HG02798 (cell line): ENCODE results near the gene HOXC10.

ENCODE experiments used
- ATAC-seq: cut with Tn5 transposase; IDR thresholded peaks from one replicate; pipeline ENCODE4 v1.9.1; 2021; ENCODE audit warnings: mild to moderate bottlenecking; ENCODE audit not compliant: unreplicated experiment, poor library complexity

Gene HOXC10

DNA sequence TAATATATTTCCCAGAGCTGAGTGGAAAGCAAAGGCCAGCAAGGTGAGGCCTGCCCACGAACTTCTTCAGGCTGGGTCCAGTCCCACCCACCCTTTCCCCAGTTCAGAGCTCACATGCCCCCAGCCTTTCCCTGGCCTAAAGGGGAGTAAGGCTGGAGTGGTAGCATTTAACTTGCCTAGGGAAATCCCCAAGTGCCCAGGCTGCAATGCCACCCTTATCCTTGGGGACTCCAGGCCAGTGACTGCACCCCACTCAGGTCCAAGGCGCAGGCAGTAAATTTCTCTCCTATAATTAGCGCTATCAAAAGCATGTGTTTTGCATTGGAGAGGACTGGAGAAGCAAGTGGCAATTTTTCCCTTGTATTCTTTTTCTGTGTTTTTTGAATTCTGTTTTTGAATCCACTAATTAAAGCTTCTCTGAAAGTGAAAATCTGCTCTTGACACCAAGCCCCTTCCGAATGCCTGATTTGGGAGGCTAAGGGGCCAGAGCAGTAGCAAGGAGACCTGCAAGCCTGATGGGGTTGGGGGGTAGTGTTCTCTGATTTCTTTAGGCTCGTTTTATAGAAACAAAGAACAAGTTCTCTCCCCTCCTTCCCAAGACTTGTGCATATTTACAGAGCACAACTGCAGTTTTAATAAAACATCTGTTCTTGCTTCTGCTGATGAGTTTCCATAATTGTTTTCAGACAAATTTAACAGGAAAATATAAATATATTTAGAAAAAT is 39.8 kb downstream of the HOXC10 start:
- no peak for ATAC-seq

DNA sequence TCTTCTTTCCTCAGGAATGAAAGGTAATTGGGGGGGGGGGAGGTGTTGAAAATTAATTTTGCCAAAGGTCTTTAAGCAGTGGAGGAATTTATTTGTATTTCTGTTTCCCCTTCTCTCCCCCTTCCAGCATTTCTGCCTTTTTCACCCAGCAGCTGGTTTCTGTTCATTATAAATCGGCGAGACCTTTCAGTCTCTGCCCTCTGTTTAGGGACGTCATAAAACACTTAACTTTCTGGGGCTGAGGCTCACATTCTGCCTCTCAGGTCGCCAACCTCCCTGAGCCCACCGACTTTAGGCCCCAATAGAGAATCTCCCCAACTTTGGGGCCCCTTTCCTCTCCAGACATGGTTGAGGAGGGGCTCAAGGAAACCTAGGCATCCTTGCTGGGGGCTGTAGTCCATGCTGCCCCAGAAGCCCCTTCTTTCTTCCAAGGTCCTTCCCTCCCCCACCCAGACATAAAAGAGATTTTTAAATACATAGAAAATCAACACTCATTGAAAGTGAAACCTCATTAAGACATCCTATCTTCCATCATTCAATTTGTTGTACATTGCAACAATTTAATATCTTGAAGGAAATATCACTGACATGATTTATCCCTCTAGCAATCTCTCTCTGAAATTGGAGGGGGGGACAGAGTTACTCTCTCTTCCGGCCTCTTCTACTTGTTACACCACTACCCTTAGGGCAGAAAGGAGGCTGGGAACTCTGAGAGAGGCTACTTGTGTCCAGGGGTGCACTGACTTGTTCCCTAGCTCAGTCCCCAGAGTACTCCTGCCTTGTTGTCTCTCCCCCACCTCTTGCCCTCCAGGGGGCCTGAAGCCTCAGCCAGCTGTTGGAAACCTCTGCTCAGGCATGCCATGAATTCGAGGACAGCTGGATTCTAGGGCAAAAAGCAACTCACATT is 40.8 kb downstream of the HOXC10 start:
- no peak for ATAC-seq

DNA sequence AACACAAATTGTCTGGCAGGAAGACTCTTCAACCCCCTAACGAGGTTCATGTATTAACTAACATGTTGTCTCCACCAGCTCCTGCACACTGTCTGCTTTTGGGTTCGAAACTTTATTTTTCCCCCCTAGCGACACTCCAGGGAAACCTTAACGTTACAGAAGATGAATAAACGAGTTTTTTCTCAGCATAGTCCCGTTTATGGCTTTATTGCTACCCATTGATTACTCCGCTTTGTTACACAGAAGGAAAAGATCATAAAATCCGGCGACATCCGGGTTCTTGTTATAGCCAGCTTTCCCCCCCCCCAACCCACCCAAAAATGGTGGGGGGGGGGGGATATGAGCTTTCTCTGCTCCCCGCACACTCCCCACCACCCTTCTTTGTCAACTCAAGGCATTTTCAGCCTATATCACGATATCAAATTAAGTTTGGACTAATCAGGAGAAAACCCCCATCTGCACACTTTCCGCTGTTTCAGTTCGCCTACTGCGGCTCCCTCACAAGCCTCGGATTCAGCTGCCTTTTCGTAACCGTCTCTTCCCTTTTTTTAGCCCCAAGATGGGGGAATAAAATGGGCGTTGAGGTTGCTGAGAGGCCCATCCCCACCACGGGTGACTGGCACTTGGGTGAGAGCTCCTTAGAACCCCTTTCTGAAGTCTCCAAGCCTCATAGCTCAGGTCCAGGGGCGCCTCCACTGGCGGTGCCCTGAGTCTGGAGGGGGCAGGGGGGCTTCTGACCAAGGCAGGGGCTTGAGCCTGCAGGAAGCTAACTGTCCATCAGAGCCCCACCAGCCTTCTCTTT is 41.9 kb downstream of the HOXC10 start:
- ATAC-seq: no peak

DNA sequence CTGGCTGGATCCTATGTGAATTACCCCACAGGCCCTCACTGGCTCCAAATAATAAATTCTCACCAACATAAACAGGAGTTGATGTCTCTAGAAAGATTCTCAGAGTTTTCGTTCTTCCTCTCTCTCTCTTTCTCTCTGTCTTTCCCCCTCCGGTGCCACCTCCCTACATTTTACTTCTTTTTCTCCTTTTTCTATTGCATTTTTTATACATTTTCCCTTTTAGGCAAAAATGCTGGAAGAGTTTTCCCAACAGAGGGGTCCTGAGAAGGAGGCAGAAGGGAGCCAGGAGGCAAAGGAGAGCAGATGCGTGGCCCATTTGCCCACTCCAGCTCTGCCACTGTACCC is 42.5 kb downstream of the HOXC10 start:
- no peak for ATAC-seq

DNA sequence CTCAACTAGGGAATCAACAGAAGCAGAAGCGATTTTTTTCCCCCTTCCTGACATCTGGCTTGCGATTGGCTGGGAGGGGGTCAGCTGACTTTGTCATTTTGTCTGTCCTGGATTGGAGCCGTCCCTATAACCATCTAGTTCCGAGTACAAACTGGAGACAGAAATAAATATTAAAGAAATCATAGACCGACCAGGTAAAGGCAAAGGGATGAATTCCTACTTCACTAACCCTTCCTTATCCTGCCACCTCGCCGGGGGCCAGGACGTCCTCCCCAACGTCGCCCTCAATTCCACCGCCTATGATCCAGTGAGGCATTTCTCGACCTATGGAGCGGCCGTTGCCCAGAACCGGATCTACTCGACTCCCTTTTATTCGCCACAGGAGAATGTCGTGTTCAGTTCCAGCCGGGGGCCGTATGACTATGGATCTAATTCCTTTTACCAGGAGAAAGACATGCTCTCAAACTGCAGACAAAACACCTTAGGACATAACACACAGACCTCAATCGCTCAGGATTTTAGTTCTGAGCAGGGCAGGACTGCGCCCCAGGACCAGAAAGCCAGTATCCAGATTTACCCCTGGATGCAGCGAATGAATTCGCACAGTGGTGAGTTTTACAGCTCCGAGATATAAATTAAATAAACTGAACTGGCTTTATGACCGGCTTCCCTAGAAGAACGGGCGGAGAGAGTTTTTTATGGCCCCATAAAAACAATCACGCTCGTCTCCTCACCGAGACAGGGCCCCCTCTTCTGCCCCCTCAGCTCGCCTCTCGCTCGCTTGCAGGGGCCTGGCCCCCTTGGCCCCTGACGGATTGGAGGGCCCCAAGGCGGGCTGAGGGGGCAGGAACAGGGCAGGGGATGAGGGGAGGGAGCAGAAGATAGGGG is 43.6 kb downstream of the HOXC10 start, which contains the start of gene HOXC6:
Gene HOXC6, plus strand, starts transcription at position 127 of the 888 bp plus-strand sequence. Its CDS starts 82 bp downstream, at position 209.
- ATAC-seq: no peak

DNA sequence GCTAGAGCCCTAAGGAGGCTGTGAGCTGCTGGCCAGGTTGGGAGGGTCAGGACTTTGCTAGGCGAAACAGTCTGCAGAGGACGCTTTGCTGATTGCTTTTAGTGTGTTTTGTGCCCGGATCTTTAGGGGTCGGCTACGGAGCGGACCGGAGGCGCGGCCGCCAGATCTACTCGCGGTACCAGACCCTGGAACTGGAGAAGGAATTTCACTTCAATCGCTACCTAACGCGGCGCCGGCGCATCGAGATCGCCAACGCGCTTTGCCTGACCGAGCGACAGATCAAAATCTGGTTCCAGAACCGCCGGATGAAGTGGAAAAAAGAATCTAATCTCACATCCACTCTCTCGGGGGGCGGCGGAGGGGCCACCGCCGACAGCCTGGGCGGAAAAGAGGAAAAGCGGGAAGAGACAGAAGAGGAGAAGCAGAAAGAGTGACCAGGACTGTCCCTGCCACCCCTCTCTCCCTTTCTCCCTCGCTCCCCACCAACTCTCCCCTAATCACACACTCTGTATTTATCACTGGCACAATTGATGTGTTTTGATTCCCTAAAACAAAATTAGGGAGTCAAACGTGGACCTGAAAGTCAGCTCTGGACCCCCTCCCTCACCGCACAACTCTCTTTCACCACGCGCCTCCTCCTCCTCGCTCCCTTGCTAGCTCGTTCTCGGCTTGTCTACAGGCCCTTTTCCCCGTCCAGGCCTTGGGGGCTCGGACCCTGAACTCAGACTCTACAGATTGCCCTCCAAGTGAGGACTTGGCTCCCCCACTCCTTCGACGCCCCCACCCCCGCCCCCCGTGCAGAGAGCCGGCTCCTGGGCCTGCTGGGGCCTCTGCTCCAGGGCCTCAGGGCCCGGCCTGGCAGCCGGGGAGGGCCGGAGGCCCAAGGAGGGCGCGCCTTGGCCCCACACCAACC is 44.8 kb downstream of the HOXC10 start:
- no peak for ATAC-seq

DNA sequence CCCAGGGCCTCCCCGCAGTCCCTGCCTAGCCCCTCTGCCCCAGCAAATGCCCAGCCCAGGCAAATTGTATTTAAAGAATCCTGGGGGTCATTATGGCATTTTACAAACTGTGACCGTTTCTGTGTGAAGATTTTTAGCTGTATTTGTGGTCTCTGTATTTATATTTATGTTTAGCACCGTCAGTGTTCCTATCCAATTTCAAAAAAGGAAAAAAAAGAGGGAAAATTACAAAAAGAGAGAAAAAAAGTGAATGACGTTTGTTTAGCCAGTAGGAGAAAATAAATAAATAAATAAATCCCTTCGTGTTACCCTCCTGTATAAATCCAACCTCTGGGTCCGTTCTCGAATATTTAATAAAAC is 45.5 kb downstream of the HOXC10 start:
- no peak for ATAC-seq

DNA sequence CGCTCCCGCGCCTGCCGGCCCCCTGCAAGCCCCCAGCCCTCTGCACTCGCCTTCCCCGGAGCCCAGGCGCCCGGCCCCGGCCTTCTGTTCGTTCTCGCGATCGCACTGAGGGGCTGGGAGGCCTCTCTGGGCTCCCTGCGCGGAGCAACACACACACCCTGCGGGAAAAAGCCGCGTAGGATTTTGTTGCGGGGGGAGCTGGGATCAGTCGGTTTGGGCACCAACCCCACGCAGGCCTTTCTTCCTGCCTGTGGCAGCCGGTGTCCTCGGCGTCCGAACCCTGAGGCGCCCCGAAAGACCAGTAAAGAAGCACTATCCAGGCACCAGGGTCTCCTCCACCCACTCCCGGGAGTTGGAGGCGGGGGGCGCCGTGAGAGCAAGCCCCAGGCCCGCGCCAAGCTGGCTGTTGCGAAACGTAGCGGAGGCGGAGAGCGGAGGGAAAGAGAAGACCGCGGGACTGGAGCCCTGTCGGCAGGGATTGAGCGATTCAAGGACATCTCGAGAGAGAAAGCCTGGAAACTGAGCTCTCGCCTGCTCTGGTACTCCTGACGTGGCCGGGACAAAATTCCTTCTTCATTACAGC is 46.0 kb downstream of the HOXC10 start:
- ATAC-seq: no peak

DNA sequence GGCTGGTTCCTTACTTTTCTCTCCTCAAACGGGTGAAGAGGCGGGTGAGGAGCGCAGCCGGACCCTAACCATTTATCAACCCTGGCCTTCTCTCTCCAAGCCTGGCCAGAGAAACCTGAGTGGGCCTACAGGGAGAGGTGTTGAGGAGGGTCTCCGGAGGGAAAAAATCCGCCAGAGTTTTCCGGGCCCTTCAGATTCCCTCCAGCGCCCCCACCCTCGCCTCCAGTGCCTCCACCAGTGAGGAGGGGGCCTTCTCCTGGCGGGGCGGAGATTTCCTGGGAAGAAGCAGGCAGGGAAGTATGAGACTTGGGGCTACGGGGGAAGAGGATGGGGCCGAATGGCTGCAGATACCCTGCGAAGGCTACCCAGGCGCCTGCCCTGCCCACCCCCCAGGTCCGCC is 46.5 kb downstream of the HOXC10 start:
- ATAC-seq: no peak

DNA sequence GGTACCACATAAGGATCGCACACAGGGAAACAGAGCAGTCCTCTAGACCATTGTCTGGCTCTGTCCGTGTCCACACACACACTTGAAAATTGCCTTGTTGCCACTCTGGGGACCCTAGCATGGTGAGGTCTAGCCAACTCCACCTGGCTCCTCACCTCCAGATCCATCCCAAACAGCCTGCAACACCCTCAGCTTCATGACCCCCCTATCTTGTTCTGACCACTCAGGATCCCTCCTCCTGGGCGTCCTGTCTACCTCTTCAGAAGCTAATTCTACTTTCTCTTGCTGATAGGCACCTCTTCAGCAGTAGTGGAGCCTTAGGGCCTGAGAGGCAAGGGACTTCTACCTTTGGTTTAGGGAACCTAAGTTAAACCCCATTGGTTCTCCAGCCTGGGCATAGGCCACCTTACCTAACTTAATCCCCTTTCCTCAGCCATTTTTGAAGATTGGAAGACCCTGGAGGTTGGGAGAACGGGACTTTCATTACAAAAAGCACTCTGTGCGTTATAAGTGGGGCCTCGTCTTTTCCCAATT is 47.2 kb downstream of the HOXC10 start:
- no peak for ATAC-seq

DNA sequence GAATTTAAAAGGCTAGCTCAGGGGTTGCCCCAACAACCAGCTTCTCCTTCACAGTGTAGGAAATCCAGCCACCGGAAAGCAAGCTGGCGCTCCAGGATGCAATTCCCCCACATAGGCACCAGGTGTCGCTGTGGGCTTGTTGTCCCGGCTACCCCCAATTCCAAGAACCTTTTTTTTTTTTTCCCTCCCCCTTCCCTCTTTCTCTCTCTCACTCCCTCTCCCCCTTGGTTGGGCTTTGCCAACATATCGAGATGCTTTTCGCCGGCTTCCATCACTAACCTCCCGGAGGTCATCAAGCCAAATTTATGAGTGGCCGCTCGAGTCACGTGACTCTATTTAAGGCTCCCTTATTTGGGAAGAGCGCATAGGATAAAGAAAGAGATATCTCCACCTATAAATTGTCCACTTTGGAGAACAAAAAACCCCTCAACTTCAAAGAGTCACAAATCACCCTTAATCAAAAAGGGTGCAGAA is 47.7 kb downstream of the HOXC10 start, which contains the start of gene HOXC5:
Gene HOXC5, plus strand, starts transcription at position 424 of the 474 bp plus-strand sequence. CDS start 73 bp downstream, outside the sequence.
- ATAC-seq: no peak

DNA sequence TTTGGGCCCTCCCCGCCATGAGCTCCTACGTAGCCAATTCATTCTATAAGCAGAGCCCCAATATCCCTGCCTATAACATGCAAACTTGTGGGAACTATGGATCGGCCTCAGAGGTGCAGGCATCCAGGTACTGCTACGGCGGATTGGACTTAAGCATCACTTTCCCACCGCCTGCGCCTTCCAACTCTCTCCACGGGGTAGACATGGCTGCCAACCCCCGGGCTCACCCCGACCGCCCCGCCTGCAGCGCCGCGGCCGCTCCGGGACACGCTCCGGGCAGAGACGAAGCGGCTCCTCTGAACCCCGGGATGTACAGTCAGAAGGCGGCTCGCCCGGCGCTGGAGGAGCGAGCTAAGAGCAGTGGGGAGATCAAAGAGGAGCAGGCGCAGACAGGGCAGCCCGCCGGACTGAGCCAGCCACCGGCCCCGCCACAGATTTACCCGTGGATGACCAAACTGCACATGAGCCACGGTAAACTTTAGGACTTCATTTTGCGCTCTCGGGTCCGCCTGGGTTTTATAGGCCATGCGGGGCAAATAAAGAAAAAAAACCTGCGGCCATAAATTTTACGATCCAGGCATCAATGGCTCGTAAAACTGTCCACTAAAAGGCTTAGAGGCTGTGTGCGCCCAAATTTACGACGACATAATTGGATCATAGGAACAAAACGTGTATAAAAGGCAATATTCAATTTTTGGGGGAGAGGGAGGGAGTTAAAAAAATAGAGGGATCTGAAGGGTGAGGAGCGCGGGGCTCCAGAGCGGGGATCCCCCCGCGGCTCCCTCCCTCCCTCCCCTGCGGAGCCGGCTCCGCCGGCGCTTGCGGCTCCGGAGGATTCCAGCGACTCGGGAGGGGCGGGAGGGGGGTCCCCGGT is 48.4 kb downstream of the HOXC10 start:
- ATAC-seq: no peak

DNA sequence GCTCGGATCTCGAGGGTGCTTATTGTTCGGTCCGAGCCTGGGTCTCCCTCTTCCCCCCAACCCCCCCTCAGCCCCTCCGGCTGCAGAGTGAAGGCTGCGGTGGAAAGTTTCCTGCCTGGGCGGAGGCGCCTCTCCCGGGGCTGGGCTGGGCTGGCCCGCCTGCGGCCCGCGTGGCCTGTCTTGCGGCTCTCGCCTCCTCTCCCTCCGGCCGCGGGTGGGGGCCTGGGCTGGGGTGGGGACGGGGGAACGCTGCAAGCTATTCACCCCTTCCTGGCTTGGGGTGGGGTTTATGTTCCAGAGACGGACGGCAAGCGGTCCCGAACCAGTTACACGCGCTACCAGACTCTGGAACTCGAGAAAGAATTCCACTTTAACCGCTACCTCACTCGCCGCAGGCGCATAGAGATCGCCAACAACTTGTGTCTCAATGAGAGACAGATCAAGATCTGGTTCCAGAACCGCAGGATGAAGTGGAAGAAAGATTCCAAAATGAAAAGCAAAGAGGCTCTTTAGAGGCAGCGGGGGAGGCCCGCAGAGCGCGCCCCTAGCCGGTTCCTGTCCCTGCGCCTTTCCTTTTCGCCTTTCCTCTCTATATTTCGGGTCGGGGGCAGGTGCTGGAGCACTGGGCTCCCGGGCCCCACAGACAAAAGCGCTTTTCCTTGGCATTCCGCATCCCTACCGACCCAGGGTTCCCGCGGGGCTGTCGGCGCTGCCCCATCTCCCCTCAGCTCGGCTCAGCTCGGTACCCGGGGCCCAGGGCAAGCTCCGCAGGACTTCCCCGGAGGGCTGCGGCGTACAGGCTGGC is 49.2 kb downstream of the HOXC10 start:
- ATAC-seq: no peak

DNA sequence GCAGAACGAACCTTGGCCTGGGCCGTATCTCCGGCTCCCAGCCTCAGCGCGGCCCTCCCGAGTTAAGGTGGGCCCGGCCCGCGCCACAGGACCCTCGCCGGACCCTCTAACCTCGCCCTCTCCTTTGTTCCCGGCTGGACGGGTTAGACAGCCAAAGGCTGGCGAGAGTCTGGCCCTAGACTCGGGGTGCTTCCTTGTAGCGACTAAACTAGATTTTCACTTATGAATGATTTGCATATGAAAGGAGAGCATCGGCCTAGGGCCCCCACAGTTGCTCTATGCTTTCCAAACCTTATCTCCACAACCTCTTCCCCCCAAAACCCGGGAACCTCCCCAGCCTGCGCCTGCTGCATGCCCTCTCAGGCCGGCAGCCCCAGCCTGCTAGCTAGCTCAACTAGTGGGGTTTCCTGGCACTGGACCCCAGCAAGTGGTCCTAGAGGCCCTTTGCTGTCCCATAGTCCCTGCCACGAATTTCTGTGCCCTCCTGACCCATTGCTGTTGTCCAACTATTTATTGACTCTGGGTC is 49.9 kb downstream of the HOXC10 start:
- no peak for ATAC-seq

DNA sequence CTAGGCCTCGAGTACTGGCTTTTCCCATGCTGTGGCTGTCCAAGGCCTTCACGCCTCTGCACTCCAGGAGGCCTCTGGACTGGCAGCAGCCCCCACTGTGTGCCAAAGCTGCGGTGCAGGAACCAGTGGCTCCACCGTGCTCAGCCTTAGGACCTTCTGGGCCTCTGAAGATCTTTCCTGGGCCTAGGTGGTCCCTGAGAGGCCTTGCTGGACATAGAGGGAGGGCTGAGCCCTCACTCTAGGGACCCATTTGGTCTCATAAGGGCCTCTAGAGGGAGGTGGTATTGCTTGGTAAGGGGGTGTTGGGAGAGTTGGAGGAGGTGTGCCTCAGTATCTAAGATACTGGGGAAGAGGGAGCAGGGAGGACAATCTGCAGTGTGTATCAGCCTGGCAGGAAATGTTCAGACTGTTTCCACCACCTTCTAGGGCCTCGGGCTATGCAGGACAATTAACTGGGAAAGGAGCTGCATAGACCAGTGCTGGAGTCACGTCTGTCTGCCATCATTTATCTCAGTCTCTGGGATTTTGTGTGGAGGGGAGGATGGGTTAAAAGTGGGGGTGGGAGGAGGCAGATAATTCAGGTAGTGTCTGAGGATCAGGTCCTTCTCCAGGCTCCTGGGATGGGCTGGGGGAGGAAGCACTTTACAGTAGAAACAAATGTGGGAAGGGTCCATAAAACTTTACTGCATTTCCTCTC is 50.8 kb downstream of the HOXC10 start:
- ATAC-seq: no peak
